NCI-H460 (cell line): ENCODE measurements around the gene CCR6. TPM values are rescaled to one million over a fixed set of nuclear protein-coding genes. Genes with fewer than 3 reads are reported as not detected.

Experiments used
- DNase-seq: peaks from one replicate; pipeline ENCODE4 v3.0.0-alpha.2; 2016; ENCODE audit warnings: low read depth; ENCODE audit errors: extremely low read depth
- total RNA-seq: library from RNA; depleted of rRNA; stranded (reverse); fragments of >200 nt; shearing (Covaris generic); gene quantifications from 2 replicates; pipeline ENCODE4 v1.2.3, GENCODE V29; 2014

CCR6 gene
- total RNA-seq, 1 experiment from 2014 or later = not detected

GRCh38 chr6:167118839-167119238, 4.1 kb upstream of the CCR6 start:
- no peak for DNase-seq

DNA sequence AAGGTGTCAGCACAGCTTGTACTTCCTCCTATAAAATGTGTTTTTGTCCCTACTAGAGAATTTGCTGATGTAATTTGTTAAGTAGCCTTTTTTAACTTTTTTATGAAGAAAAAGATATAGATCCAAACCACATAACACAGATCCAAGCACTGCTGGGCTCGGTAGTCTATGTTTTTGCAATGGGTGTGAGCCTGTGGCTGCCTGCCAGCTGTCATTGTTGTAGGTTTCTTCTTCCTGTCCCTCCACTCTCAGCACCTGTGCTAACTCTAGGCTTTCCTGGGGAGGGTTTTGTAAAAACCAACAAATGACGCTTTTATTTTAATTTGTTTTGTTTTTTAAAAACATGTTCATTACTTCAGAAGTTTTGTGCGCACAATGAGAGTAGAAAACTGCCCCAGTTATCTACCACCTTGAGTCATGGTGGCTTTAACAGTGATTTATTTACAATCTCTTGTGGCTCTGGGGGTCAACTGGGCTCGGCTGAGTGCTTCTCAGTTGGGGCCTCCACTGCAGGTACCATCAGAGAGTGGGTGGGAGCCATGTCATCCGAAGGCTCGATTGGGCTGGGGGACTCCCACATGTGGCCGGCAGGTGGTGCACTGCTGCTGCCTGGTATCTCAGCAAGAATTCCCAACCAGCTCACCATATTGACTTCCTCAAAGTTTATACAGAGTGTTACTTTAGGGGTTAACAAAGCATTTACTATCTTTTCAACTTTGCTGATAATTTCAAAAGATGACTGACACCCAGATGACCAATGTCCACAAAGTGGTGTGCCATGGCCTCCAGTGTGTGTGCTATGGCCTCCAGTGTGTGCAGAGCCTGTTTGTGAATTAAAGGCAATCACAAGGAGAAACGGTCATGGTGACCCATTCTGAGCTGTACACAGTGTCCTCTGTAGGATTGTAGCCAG, 3.0 kb upstream of the CCR6 start:
- DNase-seq = no peak

- DNase-seq = no peak
These were observed 2.4 kb upstream of the CCR6 start for GRCh38 chr6:167120583-167120903.

- DNase-seq = no peak
These were observed 1.5 kb upstream of the CCR6 start for GRCh38 chr6:167121335-167121841.

GRCh38 chr6:167122041-167122826, 662 bp upstream of the CCR6 start:
- DNase-seq = no peak

GRCh38 chr6:167124753-167125152, 1.9 kb downstream of the CCR6 start:
- no peak for DNase-seq

DNA sequence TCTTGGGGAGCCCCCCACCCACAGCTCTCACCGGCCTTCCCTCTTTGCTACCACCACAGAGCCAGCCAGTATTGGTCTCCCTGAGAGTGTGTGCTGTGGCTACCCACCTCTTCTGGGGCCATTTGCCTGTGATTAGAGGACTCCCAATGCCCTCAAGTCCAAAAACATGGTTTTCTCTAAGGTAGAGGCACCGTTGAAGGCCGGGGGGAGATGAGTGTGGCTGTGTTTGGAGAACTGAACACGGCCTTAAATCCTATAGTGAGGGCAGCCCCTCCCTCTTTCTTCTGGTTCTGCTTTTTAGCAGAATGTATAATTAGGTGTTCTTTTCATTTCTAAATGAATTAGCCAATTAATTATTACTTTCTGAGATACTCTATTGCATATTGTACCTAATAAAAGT, 2.5 kb downstream of the CCR6 start:
- DNase-seq = no peak

- DNase-seq = no peak
These were observed 3.0 kb downstream of the CCR6 start for GRCh38 chr6:167125855-167126349.

DNA sequence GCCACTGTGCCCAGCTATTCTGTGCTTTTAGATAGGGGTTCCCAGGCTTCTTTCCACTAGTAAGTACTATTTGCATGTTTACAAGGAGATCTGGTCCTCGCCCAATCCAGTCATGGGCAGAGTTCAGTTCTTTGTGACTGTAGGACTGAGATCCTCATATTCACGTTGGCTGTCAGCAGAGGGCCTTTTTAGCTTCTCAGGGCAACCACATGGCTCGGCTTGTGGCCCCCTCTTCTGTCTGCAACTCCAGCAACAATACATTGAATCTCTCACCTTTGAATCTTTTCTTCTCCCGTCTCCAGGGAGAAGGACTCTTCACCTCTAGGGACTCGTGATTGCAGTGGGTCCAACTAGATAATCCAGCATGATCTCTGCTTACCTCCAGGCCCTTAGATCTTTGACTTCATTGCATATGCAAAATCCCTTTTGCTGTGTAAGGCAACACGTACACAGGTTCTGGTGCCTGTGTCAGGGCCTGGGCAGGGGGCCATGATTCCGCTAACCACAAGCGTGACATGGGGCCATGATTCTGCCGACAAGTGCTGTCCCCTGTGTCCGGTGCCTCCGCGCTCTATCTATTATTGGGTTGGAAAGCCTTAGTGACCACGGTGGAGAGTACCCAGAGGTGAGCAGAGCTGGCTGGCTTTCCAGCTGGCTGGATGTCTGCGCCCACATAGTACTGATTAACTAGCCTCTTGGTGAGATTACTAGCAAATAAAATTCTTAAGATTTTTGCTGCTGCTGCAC, 5.1 kb downstream of the CCR6 start:
- no peak for DNase-seq

GRCh38 chr6:167129159-167129558, 6.3 kb downstream of the CCR6 start:
- no peak for DNase-seq

- no peak for DNase-seq
These were observed 6.7 kb downstream of the CCR6 start for GRCh38 chr6:167129562-167129961.

GRCh38 chr6:167130008-167130677, 7.2 kb downstream of the CCR6 start:
- DNase-seq = no peak

DNA sequence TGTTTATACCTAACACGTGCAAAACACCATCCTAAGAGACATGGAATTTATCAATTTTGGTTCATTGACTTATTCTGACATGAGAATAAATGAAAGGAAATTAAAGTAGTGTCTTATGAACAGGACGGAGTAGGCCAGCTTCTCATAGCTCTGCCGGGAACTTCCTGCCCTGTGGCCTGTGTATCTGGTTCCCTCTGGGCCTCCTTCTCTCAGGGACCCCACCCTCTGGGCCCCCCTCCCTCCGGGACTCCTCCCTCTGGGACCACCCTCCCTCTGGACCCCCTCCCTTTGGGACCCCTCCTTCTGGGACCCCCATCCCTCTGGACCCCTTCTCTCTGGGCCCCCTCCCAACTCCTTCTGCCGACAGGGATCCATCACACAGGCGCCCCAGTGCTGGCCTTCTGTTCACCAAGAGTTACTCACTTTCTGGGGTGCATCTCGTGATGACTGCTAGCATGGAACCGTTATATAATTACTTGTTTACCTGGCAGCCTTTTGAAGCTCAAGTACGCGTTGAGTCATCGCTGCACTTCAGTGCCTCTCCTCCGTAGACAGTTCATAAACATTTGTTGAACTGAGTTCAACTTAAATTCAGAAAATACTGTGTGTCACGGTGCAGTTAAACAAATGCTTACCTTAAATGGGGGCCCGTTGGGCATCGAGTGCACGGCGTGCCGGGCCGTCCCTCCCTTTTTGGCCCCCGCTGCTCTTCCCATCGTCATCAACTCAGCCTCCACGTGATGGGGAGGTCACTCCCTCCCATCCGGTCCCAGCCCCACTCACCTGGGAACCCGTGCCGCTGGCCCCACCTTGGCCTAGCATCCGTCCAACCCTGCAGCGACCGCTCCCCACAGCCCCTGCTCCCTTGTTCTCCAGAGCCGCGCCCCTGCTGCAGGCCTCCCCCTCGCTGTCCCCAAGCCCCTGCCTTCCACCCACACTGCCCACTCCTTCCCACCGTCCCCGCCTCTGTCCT, 8.1 kb downstream of the CCR6 start:
- DNase-seq = no peak

GRCh38 chr6:167134448-167135328, 11.8 kb downstream of the CCR6 start:
- DNase-seq = no peak

DNA sequence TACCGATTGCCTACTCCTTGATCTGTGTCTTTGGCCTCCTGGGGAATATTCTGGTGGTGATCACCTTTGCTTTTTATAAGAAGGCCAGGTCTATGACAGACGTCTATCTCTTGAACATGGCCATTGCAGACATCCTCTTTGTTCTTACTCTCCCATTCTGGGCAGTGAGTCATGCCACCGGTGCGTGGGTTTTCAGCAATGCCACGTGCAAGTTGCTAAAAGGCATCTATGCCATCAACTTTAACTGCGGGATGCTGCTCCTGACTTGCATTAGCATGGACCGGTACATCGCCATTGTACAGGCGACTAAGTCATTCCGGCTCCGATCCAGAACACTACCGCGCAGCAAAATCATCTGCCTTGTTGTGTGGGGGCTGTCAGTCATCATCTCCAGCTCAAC, 13.5 kb downstream of the CCR6 start:
- DNase-seq = no peak

- DNase-seq = no peak
These were observed 14.2 kb downstream of the CCR6 start for GRCh38 chr6:167137081-167137480.

DNA sequence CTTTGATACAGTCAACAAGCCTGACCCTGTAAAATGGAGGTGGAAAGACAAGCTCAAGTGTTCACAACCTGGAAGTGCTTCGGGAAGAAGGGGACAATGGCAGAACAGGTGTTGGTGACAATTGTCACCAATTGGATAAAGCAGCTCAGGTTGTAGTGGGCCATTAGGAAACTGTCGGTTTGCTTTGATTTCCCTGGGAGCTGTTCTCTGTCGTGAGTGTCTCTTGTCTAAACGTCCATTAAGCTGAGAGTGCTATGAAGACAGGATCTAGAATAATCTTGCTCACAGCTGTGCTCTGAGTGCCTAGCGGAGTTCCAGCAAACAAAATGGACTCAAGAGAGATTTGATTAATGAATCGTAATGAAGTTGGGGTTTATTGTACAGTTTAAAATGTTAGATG, 15.0 kb downstream of the CCR6 start:
- no peak for DNase-seq

DNA sequence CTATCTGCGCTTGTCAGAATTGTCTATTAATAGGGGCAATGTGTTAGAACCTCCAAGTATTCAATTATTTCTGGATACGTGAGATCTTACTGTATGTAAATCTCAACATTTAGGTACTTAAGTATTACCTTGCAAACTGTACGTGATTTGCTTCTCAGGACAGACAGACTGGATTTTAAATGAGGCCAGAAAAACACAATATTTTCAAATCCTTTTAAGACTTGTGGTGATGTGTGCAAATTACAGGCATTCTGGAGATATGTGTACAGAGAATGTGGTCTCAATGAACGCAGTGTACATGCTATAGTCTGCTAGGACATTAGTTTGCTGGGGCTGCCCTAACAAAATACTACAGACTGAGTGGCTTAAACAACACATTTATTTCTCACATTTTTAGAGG, 16.9 kb downstream of the CCR6 start:
- no peak for DNase-seq
